Eye (tissue), 1 donor: ENCODE data around the gene ARMC3.
A peak's percentile ranks its signal among the peaks of the same experiment; 100 is the strongest.
"Not testable (repeated sequence)": the region's sequence is repeated elsewhere in the genome, so short reads cannot be mapped to it uniquely, and the experiment has no call there.

Experiments
- DNase-seq: peaks from one replicate; pipeline ENCODE4 v3.0.0-alpha.2; 2015

ARMC3 gene

DNA sequence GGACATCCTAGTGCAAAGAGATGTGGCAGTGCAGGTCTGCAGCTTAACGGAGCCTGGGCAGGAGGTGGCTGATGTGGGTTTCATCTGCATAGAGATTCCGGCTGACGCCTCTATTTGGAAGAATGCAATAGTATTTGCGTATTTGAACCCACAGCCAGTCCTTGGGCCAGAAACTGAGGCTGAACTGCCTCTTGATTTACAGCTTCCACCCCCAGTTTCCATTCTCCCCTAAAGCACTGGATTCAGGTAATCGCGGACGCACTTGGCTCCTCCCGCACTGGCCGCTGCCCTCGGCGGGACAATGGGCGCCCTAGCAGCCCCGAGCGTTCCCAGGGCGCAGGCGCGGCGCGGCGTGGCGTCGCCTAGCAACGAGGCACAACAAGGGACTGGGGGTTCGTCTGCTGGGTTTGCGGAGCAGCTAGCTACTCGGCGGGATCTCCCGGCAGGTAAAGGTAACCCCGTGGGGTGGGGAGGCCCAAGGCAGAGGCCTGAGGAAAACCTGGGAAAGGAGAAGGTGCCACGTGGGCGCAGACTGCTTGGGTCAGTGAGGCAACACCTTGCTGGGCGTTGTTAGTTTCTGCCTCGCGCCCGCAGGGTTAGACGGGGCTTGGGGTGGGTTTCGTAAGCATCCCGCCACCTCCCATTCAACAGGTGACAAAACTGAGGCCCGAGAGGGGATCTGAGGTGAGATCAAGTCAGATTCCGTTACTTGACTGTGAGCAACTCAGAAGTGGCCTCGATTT lies at the start of gene ARMC3:
ARMC3 (plus strand) TSS at position 393 of the 743 bp plus-strand sequence. CDS start 3,944 bp downstream, outside the sequence.
- peak; percentile 93 for DNase-seq

DNA sequence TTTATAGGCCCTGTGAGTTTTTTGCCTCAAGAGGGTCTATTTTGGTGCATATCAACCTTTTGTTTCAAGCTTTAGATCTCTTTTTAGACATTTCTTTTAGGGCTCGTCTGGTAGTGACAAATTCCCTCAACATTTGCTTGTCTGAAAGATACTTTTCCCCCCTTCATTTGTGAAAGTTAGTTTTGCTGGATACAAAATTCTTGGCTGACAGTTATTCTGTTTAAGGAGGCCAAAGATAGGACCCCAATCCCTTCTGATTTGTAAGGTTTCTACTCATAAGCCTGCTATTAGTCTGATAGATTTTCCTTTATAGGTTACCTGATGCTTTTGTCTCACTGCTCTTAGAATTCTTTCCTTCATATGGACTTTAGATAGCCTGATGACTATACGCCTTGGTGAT lies 36.1 kb upstream of the ARMC3 start:
- DNase-seq: no peak

DNA sequence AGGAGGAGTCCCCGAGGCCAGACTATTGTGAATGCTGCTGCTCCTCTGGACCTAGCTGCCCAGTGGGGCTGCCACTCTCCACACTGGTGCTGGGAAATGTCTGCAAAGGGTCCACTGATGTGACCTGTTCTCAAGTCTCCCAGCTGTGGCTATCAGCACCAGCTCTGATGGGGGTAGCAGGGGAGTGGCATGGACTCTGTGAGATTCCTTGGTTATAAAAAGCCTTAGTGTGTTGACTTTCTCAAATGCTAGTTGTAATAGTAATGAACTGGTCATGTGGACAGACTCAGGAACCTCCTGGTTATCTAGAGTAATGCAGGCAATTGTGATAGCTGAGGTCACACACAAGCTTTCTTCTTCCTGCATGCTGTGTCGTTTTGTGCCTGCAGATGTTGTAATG lies 34.1 kb upstream of the ARMC3 start:
- DNase-seq: no peak

DNA sequence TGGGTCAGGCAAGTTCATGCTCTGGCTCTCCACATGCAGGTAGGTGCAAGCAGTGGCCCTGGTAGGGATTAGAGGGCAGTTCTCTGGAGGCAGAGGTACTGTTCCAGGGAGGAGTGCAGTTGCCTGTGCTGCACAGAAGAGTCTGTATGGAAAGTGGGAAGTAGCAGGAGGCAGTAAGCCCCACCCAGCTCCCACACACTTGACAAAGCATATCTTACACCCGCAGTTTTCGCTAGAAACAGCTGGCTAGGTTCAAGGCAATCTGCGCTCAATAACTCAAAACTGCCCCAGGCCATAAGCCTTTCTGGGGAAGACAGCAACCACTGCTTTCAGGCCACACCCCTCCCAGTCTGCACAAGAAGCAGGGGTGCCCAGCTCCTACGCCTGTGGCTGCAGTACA lies 33.1 kb upstream of the ARMC3 start:
- peak; percentile 21 for DNase-seq

- no peak for DNase-seq
Observed at GRCh38 chr10:22895252-22895651, 32.6 kb upstream of the ARMC3 start.

DNA sequence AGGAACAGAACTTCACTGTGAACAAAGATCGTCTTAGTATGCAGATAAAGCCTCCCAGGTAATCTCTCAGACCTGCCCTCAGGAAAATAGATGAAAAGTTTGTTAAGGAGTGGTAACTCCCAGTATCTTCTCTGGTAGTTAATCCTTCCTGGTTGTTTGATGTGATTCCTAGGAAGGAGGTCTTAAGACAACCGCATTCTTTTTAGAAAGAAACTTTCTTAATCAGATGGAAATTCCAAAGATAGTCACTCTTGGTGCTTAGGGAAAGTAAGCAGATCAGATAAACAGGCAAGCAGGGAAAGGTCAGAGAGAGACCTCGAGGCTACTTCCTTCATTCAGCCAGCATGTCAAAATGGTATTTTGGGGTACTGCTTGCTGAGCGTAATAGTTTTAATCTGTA lies 30.5 kb upstream of the ARMC3 start:
- no peak for DNase-seq

DNA sequence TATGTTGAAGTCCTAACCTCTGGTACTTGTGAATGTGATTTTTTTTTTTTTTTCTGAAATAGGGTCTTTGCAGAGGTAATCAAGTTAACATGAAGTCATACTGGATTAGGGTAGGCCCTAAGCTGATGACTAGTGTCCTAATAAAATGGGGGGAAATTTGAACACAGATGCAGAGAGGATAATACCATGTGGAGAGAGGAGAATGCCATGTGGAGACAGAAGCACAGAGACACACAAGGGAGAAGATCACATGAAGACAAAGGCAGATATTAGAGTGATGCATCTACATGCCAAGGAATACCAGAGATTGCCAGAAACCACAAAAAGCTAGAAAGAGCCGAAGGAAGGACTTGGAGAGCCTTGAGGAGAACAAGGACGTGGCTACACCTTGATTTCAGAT lies 28.5 kb upstream of the ARMC3 start:
- no peak for DNase-seq

DNA sequence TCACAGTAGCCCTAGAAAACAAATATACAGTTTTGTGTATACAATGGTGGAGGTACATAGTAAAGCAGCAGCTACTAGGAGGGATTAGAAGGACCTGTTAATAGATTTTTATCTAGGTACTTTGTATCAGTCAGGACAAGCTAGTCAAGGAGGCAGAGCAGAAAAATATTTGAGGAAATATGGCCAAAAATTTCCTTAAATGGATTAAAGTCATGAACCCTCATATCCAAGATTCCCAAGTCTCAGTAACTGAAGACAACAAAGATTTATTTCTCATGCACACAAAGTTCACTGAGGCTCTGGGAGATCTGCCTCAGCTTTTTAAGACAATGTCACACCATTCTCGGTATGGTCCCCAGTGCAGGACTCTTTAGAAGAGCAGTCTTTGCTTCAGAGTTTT lies 28.1 kb upstream of the ARMC3 start:
- no peak for DNase-seq

DNA sequence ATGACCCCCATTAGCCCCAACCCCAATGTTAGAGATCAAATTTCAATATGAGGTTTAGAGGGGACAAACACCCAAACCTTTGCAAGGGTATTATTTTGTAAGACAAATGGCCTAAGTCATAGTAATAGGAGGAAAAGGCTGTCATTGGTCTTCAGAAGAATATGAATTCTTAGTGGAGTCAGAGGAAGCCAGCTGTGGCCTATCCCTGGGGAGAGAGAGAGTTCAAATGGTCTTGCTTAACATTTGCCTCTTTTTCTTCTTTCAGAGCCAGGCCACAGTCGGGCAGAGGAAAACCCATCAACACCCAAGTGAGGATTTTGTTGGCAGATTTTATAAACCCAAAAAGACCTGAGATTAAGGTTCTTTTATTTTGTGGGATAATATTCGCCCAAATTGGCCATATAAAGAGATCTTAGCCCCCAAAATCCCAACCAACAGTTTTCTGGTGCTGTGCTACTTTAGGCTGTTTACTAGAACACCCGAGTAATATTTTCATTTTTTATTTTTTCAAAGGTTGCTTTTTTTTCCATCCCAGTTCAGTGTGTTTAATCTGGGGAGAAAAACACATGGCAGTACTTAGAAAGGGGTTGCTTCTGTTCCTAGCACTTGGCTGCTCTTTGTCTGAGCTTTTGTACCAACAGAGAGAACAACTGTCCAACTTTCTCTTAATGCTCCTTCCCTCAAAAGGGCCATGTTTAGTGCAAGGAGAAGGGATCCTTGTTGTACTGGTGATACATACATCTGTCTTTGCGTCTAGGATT lies 26.8 kb upstream of the ARMC3 start:
- DNase-seq: peak; percentile 11

GRCh38 chr10:22902147-22902546 lies 25.7 kb upstream of the ARMC3 start:
- DNase-seq: not testable (repeated sequence)

- no peak for DNase-seq
Observed at GRCh38 chr10:22903694-22904093, 24.2 kb upstream of the ARMC3 start.

- DNase-seq: no peak
Observed at GRCh38 chr10:22906767-22907166, 21.1 kb upstream of the ARMC3 start.

GRCh38 chr10:22908837-22909236 lies 19.0 kb upstream of the ARMC3 start:
- DNase-seq: no peak

- not testable (repeated sequence) for DNase-seq
Observed at GRCh38 chr10:22909673-22910072, 18.2 kb upstream of the ARMC3 start.

- DNase-seq: no peak
Observed at GRCh38 chr10:22911067-22911466, 16.8 kb upstream of the ARMC3 start.

- DNase-seq: peak; percentile 66
Observed at GRCh38 chr10:22911889-22912762, 15.7 kb upstream of the ARMC3 start.

DNA sequence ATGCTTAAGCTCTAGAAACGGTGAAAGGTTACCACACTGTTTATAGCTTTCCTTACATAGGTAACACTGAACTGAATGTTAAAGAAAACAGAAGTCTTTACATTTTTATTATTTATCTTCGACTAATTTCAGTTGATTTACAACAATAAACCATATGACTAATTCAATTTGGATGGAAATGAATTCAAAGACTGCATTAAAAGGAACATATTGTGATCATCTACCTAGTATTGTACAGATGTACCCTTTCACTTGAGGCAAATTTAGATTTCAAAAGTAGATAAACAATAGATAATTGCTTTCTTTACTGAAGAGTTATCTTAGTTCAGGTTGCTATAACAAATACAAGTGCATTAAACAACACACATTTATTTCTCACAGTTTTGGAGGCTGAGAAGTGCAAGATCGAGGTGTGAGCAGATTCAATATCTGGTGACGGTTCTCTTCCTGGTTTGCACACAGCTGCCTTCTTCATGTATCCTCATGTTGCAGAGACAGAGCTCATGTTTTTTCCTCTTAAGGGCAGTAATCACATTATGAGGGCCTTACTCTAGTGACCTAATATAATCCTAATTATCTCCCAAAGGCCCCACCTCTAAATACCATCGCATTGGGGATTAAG lies 15.0 kb upstream of the ARMC3 start:
- no peak for DNase-seq

DNA sequence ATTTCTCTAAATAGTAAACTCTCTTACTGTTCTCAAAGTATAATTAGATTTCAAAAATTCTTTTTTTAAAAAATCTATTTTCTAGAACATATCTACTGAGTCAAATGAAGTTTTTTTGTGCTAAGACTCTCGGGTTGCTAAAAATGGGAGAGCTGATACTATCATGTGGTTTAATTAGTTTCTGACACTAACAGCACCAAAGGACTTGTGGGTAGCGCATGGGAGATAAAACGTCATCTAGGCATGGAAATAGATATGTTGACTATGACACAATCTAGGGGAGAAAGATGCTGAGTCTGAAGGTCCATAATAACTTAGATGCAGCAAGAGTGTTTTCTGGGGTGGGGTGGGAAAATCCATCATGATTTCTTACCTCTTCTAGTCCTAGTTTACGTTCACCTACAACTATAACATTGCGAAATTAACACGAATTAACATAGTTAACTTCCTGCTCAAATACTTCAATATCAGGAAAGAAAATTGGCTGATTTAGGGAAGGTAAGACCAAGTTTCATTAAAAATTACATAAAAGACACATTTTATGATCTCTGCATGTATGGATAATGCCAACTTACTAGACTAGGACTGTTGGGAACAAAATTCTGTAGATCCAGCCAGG lies 14.3 kb upstream of the ARMC3 start:
- no peak for DNase-seq

DNA sequence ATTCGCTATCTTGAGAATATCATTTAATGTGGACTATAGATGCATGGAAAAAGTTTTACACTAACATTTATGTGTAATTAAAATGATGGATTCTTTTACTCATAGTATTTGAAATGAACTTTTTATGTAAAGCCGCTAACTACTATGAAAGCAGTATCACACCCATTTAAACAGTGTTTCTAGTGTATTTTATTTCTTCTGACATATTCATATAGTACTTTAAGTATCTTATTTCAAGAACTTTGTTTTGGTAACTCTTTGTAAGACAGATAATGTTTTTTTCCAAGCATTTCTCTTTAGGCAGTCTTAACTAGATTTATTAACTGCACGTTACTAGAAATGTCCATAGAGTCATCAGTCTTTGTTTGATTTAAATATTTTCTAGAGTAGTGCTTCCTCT lies 12.5 kb upstream of the ARMC3 start:
- DNase-seq: no peak

GRCh38 chr10:22925088-22925487 lies 2.8 kb upstream of the ARMC3 start:
- DNase-seq: no peak

- no peak for DNase-seq
Observed at GRCh38 chr10:22927166-22927565, 687 bp upstream of the ARMC3 start.

DNA sequence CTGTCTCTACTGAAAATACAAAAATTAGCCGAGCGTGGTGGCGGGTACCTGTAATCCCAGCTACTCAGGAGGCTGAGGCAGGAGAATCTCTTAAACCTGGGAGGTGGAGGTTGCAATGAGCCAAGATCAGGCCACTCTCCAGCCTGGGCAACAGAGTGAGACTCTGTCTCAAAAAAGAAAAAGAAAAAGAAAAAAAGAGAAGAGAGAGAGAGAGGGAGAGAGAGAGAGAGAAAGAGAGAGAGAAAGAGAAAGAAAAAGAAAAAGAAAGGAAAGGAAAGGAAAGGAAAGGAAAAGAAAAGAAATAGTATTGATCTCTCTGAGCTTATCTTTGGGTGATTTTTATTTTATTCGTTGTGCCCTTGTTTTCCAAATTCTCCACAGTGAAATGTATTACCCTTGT lies 1.2 kb downstream of the ARMC3 start:
- DNase-seq: not testable (repeated sequence)
